ENCODE measurements around the gene DISC1.

DNA sequence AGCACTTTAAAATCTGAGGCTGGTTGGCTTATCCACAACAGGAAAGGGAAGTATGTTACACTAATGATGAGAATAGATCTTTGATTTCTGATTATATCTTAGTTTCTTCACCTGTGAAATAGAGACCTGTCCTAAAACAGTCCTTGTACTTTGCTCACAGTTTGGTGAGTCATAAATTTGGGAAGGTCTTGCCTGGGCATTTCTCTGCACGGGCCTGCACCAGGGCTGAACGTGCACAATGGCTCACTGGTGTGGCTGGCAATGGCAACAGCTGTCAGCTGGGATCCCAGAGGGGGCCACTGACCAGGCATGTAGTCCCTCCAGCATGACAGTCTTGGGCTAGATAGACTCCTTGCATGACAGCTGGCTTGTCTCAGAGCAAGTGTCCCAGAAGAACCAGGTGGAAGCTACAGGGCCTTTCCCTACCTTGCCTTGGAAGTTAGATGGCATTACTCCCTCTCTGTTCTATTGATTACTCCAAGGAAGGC lies 367.4 kb downstream of the DISC1 start:
- TF ChIP-seq POLR2A (IDR thresholded peaks at IDR 0.05) (no peak), POLR2AphosphoS5 (IDR thresholded peaks at IDR 0.05) (no peak)
- TF ChIP-seq, protein P1, sequence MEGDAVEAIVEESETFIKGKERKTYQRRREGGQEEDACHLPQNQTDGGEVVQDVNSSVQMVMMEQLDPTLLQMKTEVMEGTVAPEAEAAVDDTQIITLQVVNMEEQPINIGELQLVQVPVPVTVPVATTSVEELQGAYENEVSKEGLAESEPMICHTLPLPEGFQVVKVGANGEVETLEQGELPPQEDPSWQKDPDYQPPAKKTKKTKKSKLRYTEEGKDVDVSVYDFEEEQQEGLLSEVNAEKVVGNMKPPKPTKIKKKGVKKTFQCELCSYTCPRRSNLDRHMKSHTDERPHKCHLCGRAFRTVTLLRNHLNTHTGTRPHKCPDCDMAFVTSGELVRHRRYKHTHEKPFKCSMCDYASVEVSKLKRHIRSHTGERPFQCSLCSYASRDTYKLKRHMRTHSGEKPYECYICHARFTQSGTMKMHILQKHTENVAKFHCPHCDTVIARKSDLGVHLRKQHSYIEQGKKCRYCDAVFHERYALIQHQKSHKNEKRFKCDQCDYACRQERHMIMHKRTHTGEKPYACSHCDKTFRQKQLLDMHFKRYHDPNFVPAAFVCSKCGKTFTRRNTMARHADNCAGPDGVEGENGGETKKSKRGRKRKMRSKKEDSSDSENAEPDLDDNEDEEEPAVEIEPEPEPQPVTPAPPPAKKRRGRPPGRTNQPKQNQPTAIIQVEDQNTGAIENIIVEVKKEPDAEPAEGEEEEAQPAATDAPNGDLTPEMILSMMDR (IDR thresholded peaks at IDR 0.05): no peak
